HCEC 1CT (cell line): ENCODE data around the gene FRYL.
"Not testable (repeated sequence)": the region's sequence is repeated elsewhere in the genome, so short reads cannot be mapped to it uniquely, and the experiment has no call there.

Source experiments
- DNase-seq: peaks from one replicate; pipeline ENCODE4 v3.0.0-alpha.2; 2017

FRYL gene

DNA sequence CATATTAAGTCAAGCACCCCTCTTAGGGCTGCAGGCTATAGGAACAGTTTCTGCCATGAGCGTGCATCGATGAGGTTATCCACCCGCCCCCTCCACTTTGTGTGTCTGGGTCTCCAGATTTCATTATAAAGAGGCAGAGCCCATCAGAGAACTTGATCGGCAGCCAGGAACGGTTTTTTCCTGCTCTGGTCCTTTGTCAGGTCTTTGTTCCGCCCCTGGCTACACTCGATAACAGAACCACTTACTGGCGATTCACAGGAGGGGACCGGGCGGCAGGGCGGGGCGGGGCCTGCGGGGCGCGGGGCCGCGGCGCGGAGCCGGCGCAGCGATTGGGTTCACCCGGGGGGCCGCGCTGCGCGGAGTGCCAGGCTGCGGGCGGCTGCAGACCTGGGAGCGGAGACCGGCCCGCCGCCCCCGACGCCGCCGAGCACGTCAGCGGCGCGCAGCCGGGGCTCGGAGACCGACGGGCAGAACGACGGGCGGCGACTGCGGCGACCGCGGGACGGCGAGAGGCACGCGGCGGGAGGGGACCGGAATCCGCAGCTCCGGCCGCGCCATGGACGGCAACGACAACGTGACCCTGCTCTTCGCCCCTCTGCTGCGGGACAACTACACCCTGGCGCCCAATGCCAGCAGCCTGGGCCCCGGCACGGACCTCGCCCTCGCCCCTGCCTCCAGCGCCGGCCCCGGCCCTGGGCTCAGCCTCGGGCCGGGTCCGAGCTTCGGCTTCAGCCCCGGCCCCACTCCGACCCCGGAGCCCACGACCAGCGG is 296.9 kb downstream of the FRYL start, which contains the start of gene SLC10A4:
SLC10A4 (plus strand) TSS at position 338 of the 771 bp plus-strand sequence; CDS start at position 557, 219 bp downstream.
- no peak for DNase-seq

DNA sequence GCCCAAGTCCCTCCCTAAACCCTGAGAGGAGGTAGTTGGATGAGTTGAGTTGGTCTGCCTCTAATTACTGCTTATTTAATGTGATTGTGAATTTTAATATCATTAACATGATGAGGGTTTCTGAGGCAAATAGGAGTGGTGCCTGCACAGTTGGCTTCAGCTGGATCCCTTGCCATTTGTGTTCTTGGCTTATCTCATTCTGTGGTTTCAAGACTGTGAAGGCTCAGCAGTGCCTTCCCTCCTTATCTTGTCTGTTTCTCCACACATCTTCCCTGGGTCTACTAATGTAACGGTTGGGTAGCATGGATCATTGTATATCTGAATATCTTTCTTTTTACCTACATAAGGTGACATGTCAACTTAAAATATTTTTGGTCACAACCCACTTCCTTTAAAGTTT is 298.5 kb downstream of the FRYL start:
- DNase-seq: no peak

DNA sequence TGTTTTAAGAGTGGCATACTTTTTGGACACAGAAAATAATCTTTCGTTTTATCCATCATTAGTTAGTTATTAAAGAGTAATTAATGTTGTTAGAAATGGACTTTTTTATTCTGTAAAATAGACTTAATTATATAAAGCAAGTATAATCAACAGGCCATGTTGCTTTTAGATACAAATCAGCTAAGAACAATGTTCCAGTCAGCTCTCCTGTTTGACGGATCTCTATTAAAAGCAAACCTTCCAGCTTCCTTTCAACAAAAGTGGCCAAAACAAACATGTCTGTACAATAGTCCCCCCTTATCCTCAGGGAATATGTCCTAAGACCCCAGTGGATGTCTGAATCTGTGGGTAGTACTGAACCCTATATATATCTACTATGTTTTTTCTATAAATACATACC is 301.8 kb downstream of the FRYL start:
- DNase-seq: no peak

DNA sequence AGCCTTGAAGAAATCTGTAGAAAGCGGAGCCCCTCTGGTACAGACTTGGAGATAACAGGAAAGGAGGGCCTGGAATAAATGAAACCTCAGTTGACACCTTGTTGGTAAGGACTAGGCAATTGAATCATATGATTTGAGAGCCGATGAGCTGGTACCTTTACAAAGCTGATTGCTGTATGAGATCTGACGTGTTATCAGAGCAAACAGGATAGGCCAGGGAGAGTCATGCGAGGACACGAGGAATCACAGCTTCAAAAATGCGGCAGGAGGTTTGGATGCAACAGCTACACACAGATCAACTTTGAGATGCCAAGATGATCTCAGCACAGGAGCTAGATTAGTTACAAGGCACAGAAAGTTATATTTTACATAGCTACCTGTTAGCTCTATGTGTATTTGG is 304.3 kb downstream of the FRYL start:
- no peak for DNase-seq

DNA sequence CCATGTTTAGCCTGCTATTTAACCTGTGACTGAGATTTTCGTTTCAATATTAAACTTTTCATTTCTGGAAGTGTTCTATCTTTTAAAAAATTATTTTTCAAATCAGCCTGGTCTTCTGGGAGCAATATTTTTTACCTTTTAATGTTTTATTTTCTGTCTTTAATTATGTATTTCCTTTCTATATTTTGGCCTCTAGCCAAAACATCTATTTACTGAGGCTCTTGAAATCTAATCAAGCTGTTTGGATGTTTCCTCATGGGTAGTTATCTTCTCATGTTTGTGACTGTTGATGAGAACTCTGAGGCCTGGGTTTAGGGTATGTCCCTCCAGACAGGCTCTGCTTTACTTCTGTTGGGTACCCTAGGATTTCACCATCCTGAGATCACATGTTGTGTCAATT is 307.3 kb downstream of the FRYL start:
- DNase-seq: no peak

DNA sequence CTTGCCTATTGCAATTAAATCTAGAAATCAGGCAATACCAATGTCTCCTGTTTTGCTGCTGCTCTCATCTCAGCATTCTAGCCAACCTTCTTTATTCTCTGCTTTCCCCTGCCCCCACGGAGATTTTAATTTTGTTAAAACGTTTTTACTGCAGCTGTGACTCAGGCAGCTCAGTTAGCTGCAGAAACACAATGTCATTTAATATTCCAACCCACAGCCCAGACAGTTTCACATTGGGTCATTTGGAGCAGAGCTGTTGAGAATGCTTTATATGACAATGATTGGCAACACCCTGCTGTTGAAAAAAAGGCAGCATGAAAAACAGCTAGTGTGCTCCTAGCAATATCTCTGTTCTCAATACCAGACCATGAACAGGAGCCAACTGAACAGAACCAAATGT is 309.5 kb downstream of the FRYL start:
- DNase-seq: no peak

DNA sequence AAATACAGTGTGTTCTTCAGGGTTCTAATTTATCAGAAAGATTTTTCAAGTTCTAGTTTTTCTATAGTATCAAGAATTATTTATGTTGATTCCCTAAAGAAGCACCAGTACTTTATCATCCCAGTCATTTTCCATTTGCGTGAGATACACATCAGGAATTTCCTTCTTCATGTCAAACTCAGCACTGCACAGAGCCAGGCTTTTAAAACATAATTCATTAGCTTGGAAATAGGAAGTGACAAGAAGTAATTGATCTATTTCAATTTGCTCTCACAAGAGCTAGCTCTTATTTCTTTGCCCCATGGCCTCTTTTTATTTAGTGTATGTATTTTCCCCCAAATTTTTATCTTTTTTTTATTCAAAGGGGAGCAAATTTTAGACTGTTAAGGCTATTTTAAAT is 309.9 kb downstream of the FRYL start:
- no peak for DNase-seq

DNA sequence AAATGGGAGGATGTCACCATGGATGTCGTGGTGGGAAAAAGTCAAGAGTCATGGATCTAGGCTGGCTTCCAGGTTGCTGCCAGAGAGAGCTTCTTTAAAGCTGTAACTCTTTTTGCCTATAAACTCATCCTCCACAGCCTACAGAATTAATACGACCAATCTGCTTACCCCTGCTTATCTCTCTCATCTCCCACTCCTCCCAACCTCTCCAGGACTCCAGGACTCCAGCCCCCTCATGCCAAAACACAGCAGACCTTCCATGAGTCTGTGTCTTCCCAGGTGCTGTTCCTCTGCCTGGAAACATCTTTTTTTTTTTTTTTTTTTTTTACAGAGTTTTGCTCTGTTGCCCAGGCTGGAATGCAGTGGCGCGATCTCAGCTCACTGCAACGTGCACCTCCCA is 312.2 kb downstream of the FRYL start:
- DNase-seq: no peak

DNA sequence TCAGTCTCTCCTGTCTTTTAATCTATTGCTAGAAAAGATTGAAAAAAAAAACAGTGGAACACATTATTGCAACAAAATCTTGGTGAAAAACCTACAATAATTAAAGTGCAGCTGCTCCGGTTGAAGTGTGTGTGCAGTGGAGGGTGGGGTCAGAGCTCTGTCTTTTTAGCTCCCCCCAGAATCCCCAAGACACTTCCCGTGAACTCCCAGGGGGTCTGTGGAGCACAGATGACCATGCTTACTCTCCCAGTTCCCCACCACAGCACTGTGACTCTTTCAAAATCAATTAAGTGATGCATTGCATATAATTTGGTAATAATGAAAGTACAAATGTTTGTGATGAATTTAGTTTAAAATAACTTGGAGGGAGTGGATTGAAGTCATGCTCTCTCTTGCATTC is 312.6 kb downstream of the FRYL start:
- DNase-seq: no peak

DNA sequence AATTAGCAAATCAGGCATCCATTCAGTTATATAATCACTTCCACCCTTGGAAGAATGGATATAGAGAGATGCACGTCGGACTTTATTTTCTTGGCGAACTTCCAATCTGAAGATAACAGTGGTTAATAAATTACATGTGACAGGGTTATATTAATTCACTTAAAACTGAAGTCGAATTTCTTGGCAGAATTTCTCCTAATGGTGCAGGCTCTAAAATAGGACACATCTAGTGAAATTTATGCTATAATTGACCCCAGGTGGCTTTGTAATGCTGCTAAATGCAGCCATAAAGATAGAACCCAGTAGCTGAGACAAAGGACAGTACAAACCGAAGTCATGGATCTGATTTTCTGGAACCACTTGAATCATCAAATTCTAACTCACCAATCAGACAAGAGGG is 317.7 kb downstream of the FRYL start:
- DNase-seq: no peak

DNA sequence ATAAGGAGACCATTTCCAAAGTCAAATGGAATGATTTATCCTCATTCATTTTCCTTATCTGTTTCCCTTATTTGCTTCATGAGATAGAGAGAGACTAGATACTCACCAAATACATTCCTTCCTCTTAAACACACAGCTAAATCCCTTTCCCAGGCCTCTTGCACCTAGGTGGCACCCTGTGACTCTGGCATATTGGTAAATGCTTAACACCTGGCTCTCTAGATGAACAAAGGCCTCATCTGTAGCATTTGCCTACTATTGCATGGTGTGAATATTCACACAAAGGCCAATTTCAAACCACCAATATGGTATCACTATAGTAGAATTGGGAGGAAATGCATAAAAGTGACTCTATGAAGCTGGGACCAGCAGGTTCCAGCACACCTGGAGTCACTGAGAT is 319.1 kb downstream of the FRYL start:
- no peak for DNase-seq

DNA sequence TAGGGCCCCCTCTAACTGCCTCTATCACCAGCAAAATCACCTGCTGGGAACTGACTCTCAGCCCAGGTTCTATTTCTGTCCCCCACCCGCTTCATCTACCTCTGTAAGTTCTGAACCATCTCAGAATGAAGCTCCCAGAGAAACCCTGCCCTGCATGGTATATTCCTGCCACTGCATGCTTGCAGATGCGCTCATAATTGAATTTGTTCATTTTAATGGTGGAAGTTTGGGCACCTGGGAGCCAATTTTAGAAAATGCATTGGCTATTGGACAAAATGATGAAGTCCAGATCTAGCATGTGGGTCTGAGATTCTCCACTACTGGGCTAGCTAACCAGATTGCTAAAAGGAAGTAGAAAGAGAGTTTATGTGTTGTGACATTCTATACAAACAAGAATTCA is 325.5 kb downstream of the FRYL start:
- DNase-seq: no peak

DNA sequence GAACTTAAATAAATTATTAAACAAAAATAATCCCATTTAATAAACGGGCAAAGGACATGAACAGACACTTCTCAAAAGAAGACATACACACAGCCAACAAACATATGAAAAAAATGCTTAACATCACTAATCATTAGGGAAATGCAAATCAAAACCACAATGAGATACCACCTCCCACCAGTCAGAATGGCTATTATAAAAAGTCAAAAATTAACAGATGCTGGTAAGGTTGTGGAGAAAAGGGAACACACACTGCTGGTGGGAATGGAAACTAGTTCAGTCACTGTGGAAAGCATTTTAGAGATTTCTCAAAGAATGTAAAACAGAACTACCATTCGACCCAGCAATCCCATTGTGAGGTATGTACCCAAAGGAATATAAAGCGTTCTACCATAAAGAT is 328.4 kb downstream of the FRYL start:
- DNase-seq: not testable (repeated sequence)

DNA sequence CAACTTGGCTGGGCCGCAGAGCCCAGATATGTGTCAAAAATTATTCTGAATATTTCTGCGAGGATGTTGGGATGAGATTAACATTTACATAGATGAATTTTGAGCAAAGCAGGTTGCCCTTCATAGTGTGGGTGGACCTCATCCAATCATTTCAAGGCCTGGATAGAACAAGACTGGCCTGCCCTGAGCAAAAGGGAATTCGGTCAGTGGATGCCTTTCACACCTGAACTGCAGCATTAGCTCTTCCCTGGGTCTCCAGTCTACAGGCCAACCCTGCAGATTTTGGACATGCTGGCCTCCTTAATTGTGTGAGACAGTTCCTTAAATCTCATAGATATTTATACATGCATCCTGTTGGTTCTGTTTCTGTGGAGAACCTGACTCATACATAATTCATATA is 329.3 kb downstream of the FRYL start:
- DNase-seq: no peak

DNA sequence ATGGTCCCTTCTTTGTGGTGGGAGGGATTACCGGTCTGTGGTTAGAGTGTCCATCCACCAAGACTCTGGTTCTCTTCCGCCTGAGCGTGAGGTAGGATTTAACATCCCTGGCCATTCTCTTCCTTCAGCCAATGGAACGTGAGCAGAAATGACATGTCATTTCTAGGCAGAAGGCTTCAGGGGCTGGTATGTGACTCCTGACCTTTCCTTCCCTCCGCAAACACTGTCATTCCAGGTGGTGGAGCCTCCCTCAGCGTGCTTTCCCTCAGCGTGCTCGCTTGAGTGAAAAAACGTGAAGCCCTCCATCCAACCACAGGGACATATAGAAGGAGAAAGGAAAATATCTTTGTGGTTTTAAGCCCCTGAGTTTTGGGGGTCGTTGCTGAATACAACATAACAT is 330.9 kb downstream of the FRYL start:
- no peak for DNase-seq
